ENCODE measurements around the gene ADAMTS2. TPM values are rescaled to one million over a fixed set of nuclear protein-coding genes. Genes with fewer than 3 reads are reported as not detected.

ADAMTS2 gene
- total and polyA plus RNA-seq, 2 experiments from 2014 or later = 1.6 to 8.1 TPM

GRCh38 chr5:179220716-179221115 is 124.5 kb downstream of the ADAMTS2 start:
- Mint-ChIP-seq H3K9me3 (peaks cover 32% of the 10 kb centered on the region), H3K36me3 (ENCODE audit: low read depth) (peaks cover 25% of the 10 kb centered on the region), H3K4me3 (no peak overlapping the region), H3K27me3 (ENCODE audit: insufficient read depth, low read depth, poor library complexity) (peaks cover 8% of the 10 kb centered on the region), H3K27ac (no peak overlapping the region), H3K4me1 (peaks cover 3% of the 10 kb centered on the region; the same call in 2 of the 3 replicates)
- Histone ChIP-seq H3K4me1 (ENCODE audit: insufficient read depth) (no peaks in the 10 kb centered on the region), H2AFZ (no peak overlapping the region), H4K20me1 (replicated peaks; ENCODE audit: insufficient read depth) (no peaks in the 10 kb centered on the region), H3K27me3 (ENCODE audit: insufficient read depth) (no peaks in the 10 kb centered on the region), H3K79me2 (replicated peaks; ENCODE audit: insufficient read depth) (no peaks in the 10 kb centered on the region), H3K9me2 (ENCODE audit: insufficient read depth) (no peaks in the 10 kb centered on the region), H3K4me2 (no peak overlapping the region), H3F3A (replicated peaks; ENCODE audit: low read depth) (0 out of 2 replicates have a peak, but pooled peaks cover 4% of the 10 kb centered on the region), H3K4me3 (no peak overlapping the region), H3K36me3 (ENCODE audit: insufficient read depth) (no peaks in the 10 kb centered on the region), H3K27ac (ENCODE audit: low read depth) (no peak overlapping the region)
- ATAC-seq (no peak), DNase-seq (ENCODE audit: low spot score) (no peak)
- TF ChIP-seq ZNF462 (CRISPR knock-in tag; IDR thresholded peaks at IDR 0.05) = no peak
- no peak for TF ChIP-seq NANOG (IDR thresholded peaks at IDR 0.05; ENCODE audit: borderline replicate concordance)
- no peak for TF ChIP-seq STAT1 (IDR thresholded peaks at IDR 0.05; ENCODE audit: unreplicated experiment)
- TF ChIP-seq CREB1 (CRISPR knock-in tag; IDR thresholded peaks at IDR 0.05; ENCODE audit: low read depth) = no peak

- no peak for DNase-seq (ENCODE audit: low spot score)
- Histone ChIP-seq H3K9me2 (ENCODE audit: insufficient read depth) (no peaks in the 10 kb centered on the region), H3K4me2 (no peak overlapping the region), H3K36me3 (ENCODE audit: insufficient read depth) (no peaks in the 10 kb centered on the region), H3K4me3 (no peak overlapping the region), H3K79me2 (replicated peaks; ENCODE audit: insufficient read depth) (no peaks in the 10 kb centered on the region), H3K27me3 (ENCODE audit: insufficient read depth) (no peaks in the 10 kb centered on the region), H3F3A (replicated peaks; ENCODE audit: low read depth) (0 out of 2 replicates have a peak, but pooled peaks cover 4% of the 10 kb centered on the region), H2AFZ (no peak overlapping the region), H3K4me1 (ENCODE audit: insufficient read depth) (no peaks in the 10 kb centered on the region), H3K27ac (ENCODE audit: low read depth) (no peak overlapping the region), H4K20me1 (replicated peaks; ENCODE audit: insufficient read depth) (no peaks in the 10 kb centered on the region)
- Mint-ChIP-seq H3K27me3 (ENCODE audit: insufficient read depth, low read depth, poor library complexity) (peaks cover 6% of the 10 kb centered on the region), H3K27ac (no peak overlapping the region), H3K4me3 (no peak overlapping the region), H3K9me3 (peaks cover 26% of the 10 kb centered on the region), H3K36me3 (ENCODE audit: low read depth) (peaks cover 21% of the 10 kb centered on the region), H3K4me1 (peaks cover 3% of the 10 kb centered on the region; the same call in 2 of the 3 replicates)
- TF ChIP-seq NANOG (IDR thresholded peaks at IDR 0.05; ENCODE audit: borderline replicate concordance) = no peak
- TF ChIP-seq REST (IDR thresholded peaks at IDR 0.05; ENCODE audit: unreplicated experiment) = no peak
- TF ChIP-seq EZH2 (IDR thresholded peaks at IDR 0.05; ENCODE audit: low read depth, unreplicated experiment) = no peak
- no peak for TF ChIP-seq CTCF (conservative IDR thresholded peaks at IDR 0.05; ENCODE audit: low read depth in 2 of 2)
- no peak for ATAC-seq
Observed at GRCh38 chr5:179219661-179220620, 125.3 kb downstream of the ADAMTS2 start.

Measured in GM23338 (cell line).